NCI-H2081 treated with DMSO at 0.1 percent for 48 hours (cell line): Measurements from ENCODE around the gene CHURC1.

ENCODE experiments used
- DNase-seq: peaks from one replicate; lab custom pipeline; 2025; lab: John Stamatoyannopoulos, UW

The CHURC1 gene

DNA sequence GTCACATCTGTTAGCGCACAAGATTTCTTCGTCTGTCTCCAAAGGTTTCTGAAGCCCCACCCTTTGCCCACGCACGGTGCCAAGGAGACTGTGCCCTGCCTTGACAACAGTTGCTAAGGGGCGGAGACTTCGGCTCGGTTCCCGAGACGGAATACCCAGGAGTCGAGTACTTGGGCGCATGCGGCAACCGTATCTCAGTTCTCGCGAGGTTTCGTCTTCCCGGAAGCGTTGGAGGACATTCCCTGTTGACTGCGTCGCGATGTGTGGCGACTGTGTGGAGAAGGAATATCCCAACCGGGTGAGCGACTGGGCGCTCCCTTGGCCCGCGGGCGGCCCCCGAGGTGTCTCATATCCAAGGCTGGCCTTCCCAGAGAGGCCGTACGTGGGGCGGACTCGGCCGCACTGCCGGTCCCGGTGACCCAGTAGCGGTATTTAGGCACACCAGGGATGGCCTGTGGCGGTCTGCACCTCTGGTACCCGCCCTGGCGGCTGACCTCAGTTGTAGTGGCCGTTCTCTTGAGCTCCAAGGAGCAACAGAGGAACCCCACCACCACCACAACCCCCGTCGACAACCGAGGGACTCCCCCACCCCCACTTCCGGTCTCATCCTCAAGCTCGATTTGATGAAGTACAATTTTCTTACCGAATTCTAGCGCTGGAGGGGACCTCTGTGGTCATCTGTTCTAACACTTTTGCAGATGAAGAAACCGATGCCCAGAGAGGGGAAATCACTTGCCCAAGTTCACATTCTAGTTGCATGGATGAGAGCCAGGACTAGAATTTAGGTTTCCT, at the start of gene CHURC1:
Gene CHURC1 (plus strand): TSS at position 219 of the 792 bp plus-strand sequence. CDS start 41 bp downstream, at position 260.
- peak; percentile 95 for DNase-seq

DNA sequence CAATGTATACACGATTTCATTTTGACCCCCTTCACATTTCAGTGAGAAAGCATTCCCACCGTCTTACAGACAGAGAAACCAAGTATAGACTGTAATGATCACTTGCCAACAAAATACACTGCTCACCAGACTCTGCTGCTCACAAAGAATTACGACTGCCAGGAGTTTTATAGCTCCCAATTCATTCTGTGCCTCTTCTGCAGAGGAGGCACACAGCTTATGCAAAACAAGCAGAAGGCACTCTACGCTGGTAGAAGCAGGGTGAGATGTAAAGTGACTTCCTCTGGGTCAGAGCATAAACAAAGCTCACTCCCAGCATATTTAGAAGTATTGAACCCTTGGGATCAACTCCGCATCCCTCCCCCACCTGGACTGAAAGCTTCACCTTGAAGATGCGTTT, 49.1 kb upstream of the CHURC1 start:
- no peak for DNase-seq

DNA sequence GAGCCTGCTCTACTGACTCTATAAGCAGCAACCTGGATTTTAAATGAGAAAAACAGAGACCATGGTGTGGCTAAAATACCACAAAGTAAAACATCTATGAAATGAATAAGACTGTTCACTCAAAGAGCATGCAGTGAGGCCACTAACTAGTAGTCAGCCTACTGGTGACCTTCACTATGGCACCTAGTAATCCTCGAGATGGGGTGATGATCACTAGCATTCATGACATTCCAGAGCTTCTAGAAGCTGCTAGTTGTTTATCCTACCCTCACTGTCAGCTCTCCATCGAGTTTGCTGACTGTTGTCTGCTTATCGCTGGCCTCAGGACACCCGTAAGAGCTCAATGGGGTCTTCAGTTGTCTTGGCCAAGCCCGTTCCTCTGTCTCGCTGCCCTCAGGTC, 48.3 kb upstream of the CHURC1 start:
- no peak for DNase-seq

DNA sequence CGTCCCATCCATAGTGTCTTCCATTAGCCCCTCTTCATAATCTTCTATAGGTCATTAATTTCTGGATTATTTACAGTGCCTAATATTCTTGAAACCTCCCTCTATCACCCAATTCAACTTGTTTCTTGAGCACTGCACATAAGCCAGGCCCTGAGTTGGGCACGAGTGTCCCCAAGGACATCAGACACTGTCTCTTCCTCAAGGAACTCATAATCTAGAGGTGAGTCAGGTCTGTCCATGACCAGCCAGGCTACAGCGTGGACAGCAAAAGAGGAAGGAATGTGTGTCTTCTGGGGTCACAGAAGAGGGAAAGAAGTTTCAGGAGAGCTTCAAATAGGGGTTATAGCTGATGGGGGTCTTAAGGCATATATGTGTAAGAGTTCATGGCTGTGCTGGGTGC, 47.1 kb upstream of the CHURC1 start:
- DNase-seq = no peak

DNA sequence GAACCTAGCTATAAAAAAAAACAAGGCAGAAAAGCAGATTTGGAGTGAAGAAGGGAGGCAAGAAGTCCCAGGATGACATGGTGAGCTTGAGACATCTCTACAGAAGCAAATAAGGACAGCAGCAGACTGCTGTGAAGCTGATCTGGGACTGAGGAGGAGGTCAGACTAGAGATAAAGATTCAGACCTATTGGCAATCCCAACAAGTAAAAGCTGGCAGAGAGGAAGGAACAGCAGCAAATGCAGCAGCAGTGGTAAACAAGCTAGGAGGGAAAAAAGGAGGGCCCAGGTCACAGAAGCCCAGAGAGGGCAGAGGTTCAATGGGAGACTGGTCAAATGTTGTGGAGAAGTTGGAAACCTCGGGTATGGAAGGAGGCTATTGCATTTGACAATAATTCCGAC, 45.9 kb upstream of the CHURC1 start:
- no peak for DNase-seq

DNA sequence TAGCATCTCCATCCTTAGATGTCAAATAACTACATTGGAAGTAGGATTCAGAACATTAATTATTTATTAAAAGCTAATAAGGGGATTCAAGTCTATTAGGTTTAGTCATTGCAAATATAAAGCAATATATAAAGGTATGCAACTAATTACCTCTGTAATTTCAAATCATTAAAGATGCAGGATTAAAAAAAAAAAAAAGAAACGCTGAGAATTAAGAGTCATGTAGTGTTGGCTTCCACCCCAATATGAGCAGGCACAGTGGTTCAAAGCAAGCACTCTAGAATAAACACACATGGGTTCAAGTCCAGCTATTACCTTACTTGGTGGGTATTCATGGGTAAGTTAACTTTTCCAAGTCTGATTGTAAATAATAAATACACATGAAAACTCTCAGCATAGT, 45.4 kb upstream of the CHURC1 start:
- DNase-seq = no peak

DNA sequence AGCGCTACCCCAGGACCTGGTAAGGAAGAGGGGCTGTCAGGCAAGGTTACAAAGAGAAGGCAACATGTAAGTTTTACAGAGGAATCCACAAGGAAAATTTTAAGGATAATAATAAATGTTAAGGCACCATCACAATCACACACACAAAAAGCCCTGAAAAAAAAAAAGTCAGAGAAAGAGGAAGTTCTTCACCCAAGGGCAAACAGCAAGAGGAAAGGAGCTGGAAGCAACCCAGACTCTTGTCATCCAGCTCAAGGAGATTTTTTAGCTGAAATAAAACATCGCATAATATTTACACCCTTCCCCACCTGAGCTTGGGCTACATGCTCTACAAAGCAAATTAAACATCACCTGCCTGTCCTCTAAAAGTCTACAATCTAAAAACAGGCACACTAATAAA, 44.1 kb upstream of the CHURC1 start:
- no peak for DNase-seq

DNA sequence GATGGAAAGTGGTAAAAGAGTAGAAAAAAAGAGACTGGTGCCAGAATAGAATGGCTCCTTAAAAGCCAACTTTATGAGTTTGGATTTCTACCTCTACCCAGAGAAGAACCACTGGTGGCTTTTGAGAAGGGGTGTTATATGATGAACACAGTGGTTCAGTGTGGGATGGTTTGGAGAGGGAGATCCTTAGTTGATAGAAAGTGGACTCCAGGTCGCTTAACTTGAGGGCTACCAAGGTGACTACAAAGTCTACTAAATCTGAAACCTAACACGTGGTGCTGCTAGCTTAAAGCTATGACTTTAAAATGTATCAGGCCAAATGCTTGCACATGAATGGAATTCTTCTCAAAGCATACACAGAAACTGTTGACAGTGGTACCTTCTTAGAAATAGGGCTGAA, 42.9 kb upstream of the CHURC1 start:
- no peak for DNase-seq

DNA sequence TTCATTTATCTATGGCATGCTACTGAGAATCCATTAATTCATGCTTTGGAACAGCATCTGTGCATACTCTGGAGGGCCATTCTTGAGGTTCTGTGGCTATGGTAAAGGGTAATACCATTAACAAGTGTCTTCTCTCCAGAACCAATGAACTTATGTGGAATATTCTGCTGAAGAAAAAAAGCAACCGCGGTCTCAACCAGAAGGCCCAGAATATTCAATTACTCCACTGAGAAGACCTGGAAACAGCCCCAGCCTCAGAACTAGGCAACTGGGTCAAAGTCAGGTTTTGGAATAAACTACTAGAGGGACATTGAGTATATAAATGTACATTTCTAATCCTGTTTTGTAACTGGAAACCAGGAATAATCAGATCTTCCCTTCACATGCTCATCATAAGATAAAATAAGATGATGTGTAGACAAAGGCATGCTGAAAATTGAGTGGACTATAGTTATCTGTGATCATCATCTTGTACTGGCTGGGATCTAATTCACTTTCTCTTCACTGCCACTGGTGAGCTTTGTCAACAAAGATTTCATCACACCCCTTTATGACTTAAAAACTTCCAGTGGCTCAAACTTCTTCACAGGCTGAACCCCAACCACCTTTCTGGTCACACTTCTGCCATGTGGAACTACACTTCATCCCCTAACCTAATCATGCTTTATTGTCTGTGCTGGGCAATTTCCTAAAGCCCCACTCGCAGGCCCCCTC, 40.6 kb upstream of the CHURC1 start:
- no peak for DNase-seq

DNA sequence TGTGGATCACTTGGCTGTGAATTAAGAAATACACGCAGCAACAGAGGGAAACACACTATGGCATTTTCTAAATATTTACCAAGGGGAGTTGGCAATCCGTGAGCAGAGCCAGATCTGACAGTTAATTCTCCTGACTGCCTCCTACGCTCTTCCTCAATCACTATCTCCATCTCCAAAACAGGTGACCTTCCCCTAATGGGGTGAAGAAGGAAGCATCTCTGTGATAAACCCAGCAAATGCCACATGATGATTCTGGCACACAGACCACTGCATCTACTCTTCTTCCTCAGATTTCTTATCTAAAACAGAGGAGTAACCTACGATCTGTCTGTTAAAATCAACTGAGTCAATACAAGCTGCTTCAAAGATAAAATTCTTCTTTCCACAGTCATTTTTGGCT, 38.9 kb upstream of the CHURC1 start:
- no peak for DNase-seq

DNA sequence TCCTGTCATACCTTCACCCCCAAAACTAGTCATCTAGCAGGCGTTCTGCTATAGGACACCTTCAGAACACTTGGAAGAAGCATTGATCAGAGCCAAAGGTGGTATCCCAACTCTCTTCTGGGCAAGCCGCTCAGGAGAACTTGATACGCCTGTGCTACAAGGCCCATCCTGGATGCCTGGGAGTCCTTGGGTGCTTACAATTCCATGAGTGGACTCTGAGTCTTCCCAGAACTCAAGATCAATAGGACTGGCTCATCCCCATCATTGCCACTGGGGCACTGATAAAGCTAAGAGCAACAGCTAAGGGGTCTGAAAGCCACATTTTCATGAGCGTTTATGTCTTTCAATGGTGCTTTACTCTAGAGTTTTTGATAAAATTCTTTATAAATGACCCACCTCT, 36.4 kb upstream of the CHURC1 start:
- no peak for DNase-seq

DNA sequence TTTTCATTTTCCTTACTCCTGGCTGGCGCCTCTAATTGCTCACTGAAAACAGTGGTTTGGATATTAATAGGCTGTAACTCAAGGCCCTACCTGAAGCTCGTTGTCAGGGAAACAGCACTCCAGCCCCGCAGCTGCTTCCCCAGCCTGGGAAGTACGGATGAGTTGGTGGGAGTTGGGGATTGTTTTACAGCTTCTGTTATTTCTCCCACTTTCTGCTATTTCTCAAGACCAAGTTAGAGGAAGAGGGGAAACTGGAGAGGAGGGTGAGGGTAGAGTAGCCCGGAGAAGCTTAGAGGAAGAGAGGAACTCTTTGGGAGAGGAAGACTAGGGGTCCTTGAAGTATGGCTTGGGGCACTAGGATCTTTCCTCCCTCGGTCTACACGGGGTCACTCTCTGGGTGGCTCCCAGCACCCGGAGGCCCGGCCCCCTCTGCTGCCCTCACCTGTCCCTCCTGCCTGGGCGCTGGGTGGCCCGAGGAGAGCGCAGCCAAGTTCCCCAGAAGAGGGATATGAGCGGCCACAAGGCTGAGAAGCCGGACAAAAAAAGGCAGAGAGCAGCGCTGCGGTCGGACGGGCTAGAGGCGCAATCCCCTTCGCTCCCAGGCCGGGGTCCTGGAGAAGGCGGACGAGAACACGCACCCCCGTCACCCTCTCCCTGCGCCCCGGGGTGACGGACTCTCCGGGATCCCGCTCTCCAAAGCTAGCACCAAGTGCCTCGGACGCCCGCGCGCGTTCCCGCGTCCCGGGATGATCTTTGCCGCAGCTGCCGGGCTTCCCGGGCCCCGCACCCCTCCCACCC, 35.2 kb upstream of the CHURC1 start:
- DNase-seq = no peak

DNA sequence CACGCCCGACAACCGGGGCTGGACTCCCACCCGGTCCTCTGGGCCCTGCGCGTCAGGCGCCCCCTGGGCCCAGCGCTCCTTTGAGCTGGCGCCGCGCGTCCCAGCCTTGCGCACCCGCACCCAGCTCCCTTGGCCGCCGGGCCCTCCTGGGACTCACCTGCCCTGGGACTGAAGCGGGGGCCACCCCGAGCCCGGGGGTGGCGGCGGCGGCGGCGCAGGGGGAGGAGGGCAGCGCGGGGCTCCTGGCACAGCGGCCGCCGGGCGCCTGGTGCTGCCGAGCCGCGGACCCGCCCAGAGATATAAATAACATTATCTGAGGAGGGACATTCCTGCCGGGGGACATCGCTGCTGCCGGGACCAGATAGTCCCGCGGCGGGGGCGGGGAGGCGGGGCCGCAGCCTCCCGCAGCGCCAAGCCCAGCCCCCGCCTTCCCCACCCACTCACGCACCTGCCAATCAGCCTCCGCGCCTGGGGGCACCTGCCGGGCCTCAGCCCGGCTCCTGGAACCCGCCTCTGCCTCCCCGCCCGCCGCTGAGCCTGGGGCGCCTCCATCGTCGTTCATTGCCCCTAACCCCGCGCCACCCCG, 34.5 kb upstream of the CHURC1 start, which contains the start of gene SPTB:
Gene SPTB (minus strand): TSS at position 273 of the 586 bp plus-strand sequence. CDS start 56,813 bp downstream, outside the sequence.
- DNase-seq = no peak

DNA sequence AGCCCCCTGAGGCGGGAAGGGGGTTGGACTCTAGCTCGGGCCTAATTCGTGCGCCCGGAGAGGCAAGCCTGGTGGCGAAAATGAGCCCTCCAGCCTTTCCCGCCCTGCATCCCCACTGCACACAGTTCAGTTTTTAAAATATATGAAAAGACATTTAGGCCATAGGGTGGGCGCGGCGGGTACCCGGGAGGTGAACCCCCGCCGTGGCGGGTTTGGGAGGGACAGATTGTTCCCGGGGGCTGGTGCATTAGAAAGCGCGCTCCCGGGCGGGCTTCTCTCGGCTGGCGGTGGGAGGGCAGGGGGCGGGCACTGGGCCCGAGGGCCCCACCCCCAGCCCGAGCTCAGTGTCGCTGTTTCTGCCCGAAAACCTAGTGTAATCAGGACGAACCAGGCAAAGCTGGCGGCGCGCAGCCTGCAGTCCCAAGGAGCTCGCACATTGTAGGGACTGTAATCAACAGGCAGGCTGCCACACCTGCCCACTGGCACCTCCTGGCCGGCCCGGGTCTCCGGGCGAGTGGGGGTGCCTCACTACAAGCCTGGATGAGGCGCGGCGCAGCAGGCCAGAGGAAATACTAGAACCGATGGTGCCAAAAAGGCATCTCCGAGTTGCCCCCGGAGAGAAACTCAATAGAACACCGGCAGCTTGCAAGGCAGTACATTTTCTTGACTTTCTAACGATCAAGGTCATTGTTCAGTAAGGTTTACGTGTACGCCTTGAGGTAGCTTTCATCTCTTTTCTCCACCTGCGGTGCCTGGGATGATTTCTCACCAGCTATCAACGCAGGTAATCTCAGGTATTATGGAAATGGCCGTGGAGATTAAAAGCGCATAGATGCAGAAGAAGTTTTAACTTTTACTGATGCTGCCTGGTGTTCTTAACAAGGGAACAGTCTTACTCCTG, 33.8 kb upstream of the CHURC1 start:
- DNase-seq = no peak

DNA sequence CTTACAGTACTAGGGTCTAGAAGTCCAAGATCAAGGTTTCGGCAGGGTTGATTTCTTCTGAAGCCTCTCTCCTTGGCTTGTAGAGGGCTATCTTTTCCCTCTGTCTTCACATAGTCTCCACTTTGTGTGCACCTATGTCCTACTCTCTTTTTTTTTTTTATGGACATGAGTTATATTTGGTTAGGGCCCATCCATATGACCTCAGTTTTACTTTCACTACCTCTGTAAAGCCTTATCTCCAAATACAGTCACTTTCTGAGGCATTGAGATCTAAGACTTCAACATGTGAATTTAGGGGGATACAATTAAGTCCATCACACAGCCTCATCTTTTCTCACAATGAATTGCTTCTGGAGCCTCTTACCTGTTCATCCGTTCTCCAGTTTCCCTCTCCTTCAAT, 28.7 kb upstream of the CHURC1 start:
- no peak for DNase-seq

DNA sequence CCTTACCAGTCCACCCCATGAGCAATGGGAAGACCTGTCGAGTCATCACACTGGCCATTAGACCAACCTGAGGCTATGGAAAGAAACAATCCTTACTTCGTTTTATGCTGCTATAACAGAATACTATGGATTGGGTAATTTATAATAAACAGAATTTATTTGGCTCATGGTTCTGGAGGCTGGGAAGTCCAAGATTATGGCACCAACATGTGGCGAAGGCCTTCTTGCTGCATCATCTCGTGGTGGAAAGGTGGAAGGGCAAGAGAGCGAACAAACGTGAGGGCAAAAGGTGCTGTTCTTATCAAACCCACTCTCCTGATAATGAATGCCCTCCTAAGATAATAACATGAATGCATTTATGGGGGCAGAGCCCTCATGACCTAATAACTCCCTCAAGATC, 24.9 kb upstream of the CHURC1 start:
- no peak for DNase-seq

DNA sequence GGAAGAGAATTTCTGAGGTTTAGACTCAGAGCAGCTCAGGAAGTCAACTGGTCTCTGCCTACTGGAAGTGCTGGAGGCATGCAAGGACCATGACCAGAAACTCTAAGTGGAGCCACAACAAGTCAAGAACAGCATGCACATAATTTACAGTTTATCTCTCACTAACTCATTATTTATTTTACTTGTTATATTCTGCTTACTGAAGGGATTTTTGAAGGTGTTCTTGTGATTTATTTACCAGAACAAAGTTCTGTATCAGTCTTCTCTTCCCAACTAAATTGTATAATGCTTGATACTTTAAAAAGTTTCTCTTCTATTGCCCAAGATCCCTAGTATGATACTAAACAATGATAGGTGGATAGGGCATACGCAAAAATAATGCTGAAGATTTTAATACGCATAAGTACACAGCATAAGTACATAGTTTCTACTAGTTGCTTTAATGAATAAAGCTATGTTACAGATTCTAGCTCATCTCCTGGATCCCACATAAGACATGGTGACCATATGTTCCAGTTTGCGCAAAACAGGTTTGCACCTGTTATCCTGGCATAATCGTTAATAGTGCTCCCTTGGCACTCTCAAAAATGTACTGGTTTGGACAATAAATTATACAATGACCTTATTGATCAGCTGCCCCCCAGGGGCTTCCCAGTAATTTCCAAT, 22.9 kb upstream of the CHURC1 start:
- DNase-seq = no peak

DNA sequence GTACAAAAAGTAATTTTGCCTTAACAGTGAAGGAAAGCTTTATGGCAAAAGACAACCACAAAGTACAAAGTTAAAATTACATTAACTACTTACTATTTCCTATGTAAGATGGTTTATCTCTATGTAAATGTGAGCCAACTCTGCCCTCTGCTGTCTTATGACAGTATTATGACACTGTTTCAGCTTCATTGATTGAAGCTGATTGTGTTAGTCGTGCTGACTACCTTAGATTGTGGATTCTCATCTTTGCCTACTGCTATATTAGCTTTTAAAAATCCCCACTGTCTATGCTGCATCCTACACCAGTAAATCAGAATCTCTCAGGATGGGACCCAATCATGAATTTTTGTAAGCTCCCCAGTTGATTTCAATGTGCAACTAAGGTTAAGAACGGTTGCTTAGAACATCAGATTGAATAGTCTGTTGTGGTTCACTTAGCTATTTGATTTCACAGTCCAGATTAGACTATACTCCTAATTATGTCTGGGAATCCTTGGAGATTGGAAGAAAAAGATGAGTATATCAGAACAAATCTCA, 22.3 kb upstream of the CHURC1 start:
- peak; percentile 44 for DNase-seq

DNA sequence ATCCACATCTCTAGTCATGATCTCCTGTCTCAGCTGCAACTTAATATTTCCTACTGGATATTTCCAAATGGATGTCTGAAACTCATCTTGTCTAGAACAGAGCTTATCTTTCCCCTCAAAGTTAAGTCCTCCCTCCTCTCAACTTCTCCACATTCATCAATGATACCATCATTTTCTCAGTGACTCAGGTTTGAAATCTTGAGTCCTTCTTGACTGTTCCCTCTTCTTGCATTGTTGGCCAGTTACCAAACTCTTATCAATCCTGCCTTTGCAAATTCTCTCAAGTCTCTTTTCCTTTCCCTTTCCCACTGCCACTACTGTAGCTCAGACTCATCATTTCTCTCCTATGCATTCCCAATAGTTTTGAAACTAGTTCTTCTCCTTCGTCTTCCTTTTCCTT, 14.3 kb upstream of the CHURC1 start:
- no peak for DNase-seq

DNA sequence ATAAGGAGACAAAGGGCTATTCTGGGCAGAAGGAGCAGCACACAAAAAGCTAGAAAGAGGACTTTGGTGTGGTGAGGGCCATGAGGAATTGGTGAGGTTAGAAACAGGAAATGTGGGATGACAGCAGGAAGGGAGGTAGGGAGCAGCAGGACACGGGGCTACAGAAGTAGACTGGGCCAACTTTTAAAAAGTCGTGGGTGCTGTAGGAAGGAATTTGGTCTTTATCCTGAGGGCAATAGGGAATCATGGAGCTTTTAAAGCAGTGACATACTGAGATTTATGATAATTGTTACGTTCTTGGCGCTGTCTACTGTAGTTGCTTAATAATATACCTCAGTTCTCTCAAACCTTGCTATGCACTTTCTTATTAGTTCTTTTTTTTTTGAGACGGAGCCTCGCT, 8.2 kb upstream of the CHURC1 start:
- DNase-seq = no peak
